Calu3 (cell line): ENCODE results near the gene EFHC2. TPM values are rescaled to one million over a fixed set of nuclear protein-coding genes. Genes with fewer than 3 reads are reported as not detected.

Experiments used
- BruUV-seq: library from RNA; stranded (reverse); fragments of 400-500 nt; replicated peaks from 2 replicates; lab custom pipeline; 2021; lab: Mats Ljungman, UMichigan
- CTCF ChIA-PET: fragments of 300-600 bp; sonication (Branson Sonifier 250); formaldehyde crosslinking; loops from one replicate; lab custom pipeline; 2022; ENCODE audit warnings: antibody characterized with exemption; lab: Charles Lee
- DNase-seq: peaks from one replicate; pipeline ENCODE4 v3.0.0; 2022
- H3K27ac Mint-ChIP-seq: one replicate; pipeline ENCODE4 v1.8.0; 2022; ENCODE audit warnings: mixed read lengths; ENCODE audit not compliant: unreplicated experiment
- H3K27me3 Mint-ChIP-seq: one replicate; pipeline ENCODE4 v1.8.0; 2022; ENCODE audit warnings: mixed read lengths; ENCODE audit not compliant: unreplicated experiment
- H3K36me3 Mint-ChIP-seq: one replicate; pipeline ENCODE4 v1.8.0; 2022; ENCODE audit warnings: mild to moderate bottlenecking, moderate library complexity, mixed read lengths; ENCODE audit not compliant: insufficient read depth, unreplicated experiment
- H3K4me1 Mint-ChIP-seq: one replicate; pipeline ENCODE4 v1.8.0; 2022; ENCODE audit warnings: mild to moderate bottlenecking, low read depth, mixed read lengths; ENCODE audit not compliant: unreplicated experiment
- H3K4me3 Mint-ChIP-seq: one replicate; pipeline ENCODE4 v1.8.0; 2022; ENCODE audit warnings: mild to moderate bottlenecking, low read depth, moderate library complexity, mixed read lengths; ENCODE audit not compliant: unreplicated experiment
- H3K9me3 Mint-ChIP-seq: one replicate; pipeline ENCODE4 v1.8.0; 2022; ENCODE audit warnings: low read depth, mixed read lengths; ENCODE audit not compliant: unreplicated experiment
- CTCF ChIP-seq: fragments of 200-600 bp; IDR thresholded peaks from one replicate; pipeline ENCODE4 v1.8.0; 2022; ENCODE audit warnings: antibody characterized with exemption; ENCODE audit not compliant: unreplicated experiment
- intact Hi-C: fragments of 100-400 bp; cut with micrococcal nuclease; formaldehyde crosslinking; loops from one replicate; pipeline ENCODE4 v1.10.0; 2022; ENCODE audit not compliant: unreplicated experiment
- total RNA-seq: library from RNA; stranded (reverse); gene quantifications from 2 replicates; pipeline ENCODE4 v1.2.3, GENCODE V29; 2022

EFHC2 gene
- total RNA-seq, 1 experiment from 2014 or later = 1.7 TPM

GRCh38 chrX:44290718-44291117, 52.8 kb downstream of the EFHC2 start:
- intact Hi-C loops = no loop called here
- CTCF ChIA-PET = no interaction called here
- BruUV-seq = no TSS peak
- no peaks in the 10 kb centered on the region for H3K9me3 Mint-ChIP-seq
- no peak overlapping the region for H3K27ac Mint-ChIP-seq
- no peaks in the 10 kb centered on the region for H3K27me3 Mint-ChIP-seq
- no peak for TF ChIP-seq CTCF
- peaks cover 5% of the 10 kb centered on the region for H3K36me3 Mint-ChIP-seq
- DNase-seq = no peak
- no peaks in the 10 kb centered on the region for H3K4me1 Mint-ChIP-seq
- no peak overlapping the region for H3K4me3 Mint-ChIP-seq

- intact Hi-C loops = no loop called here
- no peak for DNase-seq
- Mint-ChIP-seq H3K27me3 (no peaks in the 10 kb centered on the region), H3K36me3 (no peaks in the 10 kb centered on the region), H3K4me1 (no peaks in the 10 kb centered on the region), H3K9me3 (no peaks in the 10 kb centered on the region), H3K4me3 (no peak overlapping the region), H3K27ac (no peak overlapping the region)
- CTCF ChIA-PET = no interaction called here
- no TSS peak for BruUV-seq
- TF ChIP-seq CTCF = no peak
Measured at GRCh38 chrX:44282753-44283152, 60.7 kb downstream of the EFHC2 start.

GRCh38 chrX:44280116-44280515, 63.4 kb downstream of the EFHC2 start:
- no peak overlapping the region for H3K4me3 Mint-ChIP-seq
- no TSS peak for BruUV-seq
- H3K27ac Mint-ChIP-seq = no peak overlapping the region
- H3K27me3 Mint-ChIP-seq = no peaks in the 10 kb centered on the region
- no peaks in the 10 kb centered on the region for H3K36me3 Mint-ChIP-seq
- CTCF ChIA-PET = no interaction called here
- H3K9me3 Mint-ChIP-seq = no peaks in the 10 kb centered on the region
- no peak for DNase-seq
- TF ChIP-seq CTCF = no peak
- no peaks in the 10 kb centered on the region for H3K4me1 Mint-ChIP-seq
- intact Hi-C loops = no loop called here

DNA sequence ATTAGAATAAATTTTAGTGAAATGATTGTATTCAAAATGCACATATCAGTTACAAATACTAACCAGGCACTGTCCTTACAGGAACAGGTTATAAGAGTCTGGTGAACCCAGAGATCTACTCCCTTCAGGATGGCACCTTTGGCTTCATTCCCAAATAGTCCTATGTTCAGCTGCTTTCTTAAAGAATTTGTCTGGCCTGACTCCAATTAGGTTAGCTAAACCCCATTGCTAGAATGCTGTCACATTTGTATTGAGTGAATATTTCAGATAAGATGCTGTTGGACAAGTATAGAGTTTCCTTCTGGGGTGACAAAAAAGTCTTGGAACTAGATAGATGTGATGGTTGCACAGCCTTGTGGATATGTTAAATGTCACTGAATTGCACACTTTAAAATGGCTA, 69.4 kb downstream of the EFHC2 start:
- H3K9me3 Mint-ChIP-seq = no peaks in the 10 kb centered on the region
- H3K4me3 Mint-ChIP-seq = no peak overlapping the region
- H3K36me3 Mint-ChIP-seq = no peaks in the 10 kb centered on the region
- intact Hi-C loops = no loop called here
- no peak for TF ChIP-seq CTCF
- no peaks in the 10 kb centered on the region for H3K27me3 Mint-ChIP-seq
- no peak overlapping the region for H3K27ac Mint-ChIP-seq
- no peak for DNase-seq
- CTCF ChIA-PET = no interaction called here
- no peaks in the 10 kb centered on the region for H3K4me1 Mint-ChIP-seq
- BruUV-seq = no TSS peak
